Measurements from ENCODE around the gene USP6NL. TPM values are rescaled to one million over a fixed set of nuclear protein-coding genes. Genes with fewer than 3 reads are reported as not detected.

Gene USP6NL
- total RNA-seq, 1 donor from 2014 or later = 13.8 TPM

DNA sequence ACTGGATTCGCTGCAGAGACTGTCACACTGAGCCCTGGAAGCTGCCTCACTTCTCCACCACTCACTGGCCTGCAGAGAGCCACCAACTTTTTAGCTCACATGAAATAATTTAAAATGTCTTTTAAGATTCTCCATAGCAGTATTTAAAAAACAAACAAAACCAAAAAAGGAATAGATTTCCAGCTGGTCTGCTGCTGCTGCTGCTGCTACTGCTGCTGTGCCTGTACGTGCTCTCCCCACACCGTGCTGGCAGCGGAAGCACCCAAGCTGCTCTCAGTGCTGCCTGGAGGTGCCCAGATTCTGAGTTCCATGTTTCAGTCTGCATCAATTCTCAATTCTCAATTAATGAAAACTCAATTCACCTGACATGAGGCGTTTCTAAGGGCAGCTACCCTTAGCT, 146.0 kb downstream of the USP6NL start:
- TF ChIP-seq, protein P1, sequence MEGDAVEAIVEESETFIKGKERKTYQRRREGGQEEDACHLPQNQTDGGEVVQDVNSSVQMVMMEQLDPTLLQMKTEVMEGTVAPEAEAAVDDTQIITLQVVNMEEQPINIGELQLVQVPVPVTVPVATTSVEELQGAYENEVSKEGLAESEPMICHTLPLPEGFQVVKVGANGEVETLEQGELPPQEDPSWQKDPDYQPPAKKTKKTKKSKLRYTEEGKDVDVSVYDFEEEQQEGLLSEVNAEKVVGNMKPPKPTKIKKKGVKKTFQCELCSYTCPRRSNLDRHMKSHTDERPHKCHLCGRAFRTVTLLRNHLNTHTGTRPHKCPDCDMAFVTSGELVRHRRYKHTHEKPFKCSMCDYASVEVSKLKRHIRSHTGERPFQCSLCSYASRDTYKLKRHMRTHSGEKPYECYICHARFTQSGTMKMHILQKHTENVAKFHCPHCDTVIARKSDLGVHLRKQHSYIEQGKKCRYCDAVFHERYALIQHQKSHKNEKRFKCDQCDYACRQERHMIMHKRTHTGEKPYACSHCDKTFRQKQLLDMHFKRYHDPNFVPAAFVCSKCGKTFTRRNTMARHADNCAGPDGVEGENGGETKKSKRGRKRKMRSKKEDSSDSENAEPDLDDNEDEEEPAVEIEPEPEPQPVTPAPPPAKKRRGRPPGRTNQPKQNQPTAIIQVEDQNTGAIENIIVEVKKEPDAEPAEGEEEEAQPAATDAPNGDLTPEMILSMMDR (IDR thresholded peaks at IDR 0.05) = no peak
- Mint-ChIP-seq H3K36me3 (ENCODE audit: unreplicated experiment) (peaks cover 13% of the 10 kb centered on the region), H3K27ac (ENCODE audit: unreplicated experiment) (no peak overlapping the region), H3K4me3 (ENCODE audit: unreplicated experiment) (no peak overlapping the region), H3K4me1 (ENCODE audit: unreplicated experiment) (peaks cover 5% of the 10 kb centered on the region), H3K9me3 (ENCODE audit: unreplicated experiment) (no peaks in the 10 kb centered on the region), H3K27me3 (ENCODE audit: unreplicated experiment) (no peaks in the 10 kb centered on the region)
- DNase-seq (ENCODE audit: extremely low spot score, unreplicated experiment) = no peak

DNA sequence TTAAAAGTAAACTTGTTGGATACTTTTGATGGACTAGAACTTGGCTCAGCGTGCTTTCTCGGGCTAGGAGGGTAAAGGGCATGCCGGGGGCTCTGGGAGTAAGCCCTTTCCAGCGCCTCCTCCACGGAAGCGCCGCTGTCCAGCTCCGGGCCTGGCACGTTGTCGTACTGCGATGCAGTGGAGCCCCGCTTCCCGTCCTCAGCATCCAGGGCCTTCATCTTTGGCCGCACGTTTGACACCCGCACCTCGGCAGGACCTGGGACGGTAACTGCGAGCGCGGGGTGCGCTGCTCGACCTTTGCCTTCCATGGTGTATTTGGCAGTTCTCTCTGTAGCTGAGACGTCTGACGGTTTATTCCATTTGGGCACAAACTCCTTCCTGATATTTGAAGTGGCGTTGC, 148.3 kb downstream of the USP6NL start:
- no peaks in the 10 kb centered on the region for H3K4me1 Mint-ChIP-seq (ENCODE audit: unreplicated experiment)
- no peaks in the 10 kb centered on the region for H3K27me3 Mint-ChIP-seq (ENCODE audit: unreplicated experiment)
- no peak overlapping the region for H3K4me3 Mint-ChIP-seq (ENCODE audit: unreplicated experiment)
- H3K36me3 Mint-ChIP-seq (ENCODE audit: unreplicated experiment) = peaks cover 16% of the 10 kb centered on the region
- H3K27ac Mint-ChIP-seq (ENCODE audit: unreplicated experiment) = no peak overlapping the region
- DNase-seq (ENCODE audit: extremely low spot score, unreplicated experiment) = no peak
- TF ChIP-seq, protein P1 (IDR thresholded peaks at IDR 0.05) = no peak
- no peaks in the 10 kb centered on the region for H3K9me3 Mint-ChIP-seq (ENCODE audit: unreplicated experiment)

DNA sequence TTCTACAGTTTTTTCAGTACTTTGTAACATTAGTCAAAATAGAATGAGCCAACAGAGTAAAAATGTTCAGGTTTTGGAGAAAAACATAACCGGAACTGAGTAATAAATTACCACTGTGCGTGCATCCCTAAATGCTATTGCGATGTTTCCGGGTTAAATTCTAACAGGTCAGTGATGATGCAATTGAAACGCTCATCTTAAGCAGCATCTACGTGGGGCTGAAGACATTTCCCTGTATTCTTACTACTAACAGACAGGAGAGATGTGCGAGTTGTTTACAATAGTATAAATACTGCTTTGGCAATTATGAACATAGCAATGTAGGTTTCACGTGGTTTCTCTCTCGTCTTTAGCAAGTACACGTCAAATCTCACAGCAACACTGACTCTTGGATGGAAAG, 149.4 kb downstream of the USP6NL start:
- no peaks in the 10 kb centered on the region for H3K4me1 Mint-ChIP-seq (ENCODE audit: unreplicated experiment)
- H3K27me3 Mint-ChIP-seq (ENCODE audit: unreplicated experiment) = no peaks in the 10 kb centered on the region
- H3K36me3 Mint-ChIP-seq (ENCODE audit: unreplicated experiment) = peaks cover 18% of the 10 kb centered on the region
- TF ChIP-seq, protein P1 (IDR thresholded peaks at IDR 0.05) = no peak
- no peak overlapping the region for H3K4me3 Mint-ChIP-seq (ENCODE audit: unreplicated experiment)
- H3K27ac Mint-ChIP-seq (ENCODE audit: unreplicated experiment) = no peak overlapping the region
- H3K9me3 Mint-ChIP-seq (ENCODE audit: unreplicated experiment) = no peaks in the 10 kb centered on the region
- DNase-seq (ENCODE audit: extremely low spot score, unreplicated experiment) = no peak

DNA sequence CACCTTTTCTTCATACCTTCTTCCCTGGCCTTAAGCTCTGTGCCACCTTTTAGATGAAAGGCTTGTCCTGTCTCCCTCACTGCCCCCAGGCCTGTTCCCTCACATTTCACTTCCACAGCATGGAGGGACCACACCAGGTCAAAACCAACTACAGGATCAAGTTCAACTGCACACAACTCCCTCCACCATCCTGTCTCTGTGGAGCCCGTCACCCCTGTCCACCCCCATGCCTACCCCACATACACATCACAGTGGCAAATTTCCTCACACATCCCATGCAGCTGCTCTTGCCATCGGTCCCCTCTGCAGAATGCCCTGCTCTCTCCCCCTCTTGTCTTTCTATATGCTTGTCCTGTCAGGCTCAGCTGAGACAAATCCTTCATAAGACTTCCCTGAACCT, 154.1 kb downstream of the USP6NL start:
- TF ChIP-seq, protein P1 (IDR thresholded peaks at IDR 0.05) = no peak
- Mint-ChIP-seq H3K36me3 (ENCODE audit: unreplicated experiment) (peaks cover 9% of the 10 kb centered on the region), H3K9me3 (ENCODE audit: unreplicated experiment) (no peaks in the 10 kb centered on the region), H3K4me3 (ENCODE audit: unreplicated experiment) (no peak overlapping the region), H3K27me3 (ENCODE audit: unreplicated experiment) (no peaks in the 10 kb centered on the region), H3K4me1 (ENCODE audit: unreplicated experiment) (no peaks in the 10 kb centered on the region), H3K27ac (ENCODE audit: unreplicated experiment) (no peak overlapping the region)
- no peak for DNase-seq (ENCODE audit: extremely low spot score, unreplicated experiment)

GRCh38 chr10:11454958-11455566, 156.4 kb downstream of the USP6NL start:
- Mint-ChIP-seq H3K4me3 (ENCODE audit: unreplicated experiment) (no peak overlapping the region), H3K36me3 (ENCODE audit: unreplicated experiment) (peaks cover 5% of the 10 kb centered on the region), H3K27ac (ENCODE audit: unreplicated experiment) (no peak overlapping the region), H3K27me3 (ENCODE audit: unreplicated experiment) (peaks cover 4% of the 10 kb centered on the region), H3K4me1 (ENCODE audit: unreplicated experiment) (no peaks in the 10 kb centered on the region), H3K9me3 (ENCODE audit: unreplicated experiment) (no peaks in the 10 kb centered on the region)
- peak; percentile 57 for DNase-seq (ENCODE audit: extremely low spot score, unreplicated experiment)
- TF ChIP-seq, protein P1 (IDR thresholded peaks at IDR 0.05) = no peak

Data from osteocyte (in vitro differentiated cells).